GM23338 (cell line): ENCODE results near the gene IFRD1. TPM values are rescaled to one million over a fixed set of nuclear protein-coding genes. Genes with fewer than 3 reads are reported as not detected.

Source experiments
- ATAC-seq: fragments of 200-7000 bp; cut with Tn5 transposase; 3 replicates; pipeline ENCODE4 v1.9.1; 2020
- DNase-seq: peaks from one replicate; pipeline ENCODE4 v3.0.0-alpha.2; 2015; ENCODE audit warnings: low spot score
- H2AFZ ChIP-seq: fragments of 200-600 bp; sonication (generic); 2 replicates; pipeline ENCODE4 v1.8.0; 2016; ENCODE audit warnings: antibody characterized with exemption, mild to moderate bottlenecking, moderate library complexity
- H3F3A ChIP-seq: fragments of 200-600 bp; sonication (generic); replicated peaks from 2 replicates; pipeline ENCODE4 v1.8.0; 2017; ENCODE audit warnings: antibody characterized with exemption, mixed run types, low read depth
- H3K27ac ChIP-seq: fragments of 200-600 bp; sonication (generic); 2 replicates; pipeline ENCODE4 v1.6.1; 2016; ENCODE audit warnings: low read depth
- H3K27me3 ChIP-seq: fragments of 200-600 bp; sonication (generic); 2 replicates; pipeline ENCODE4 v1.8.0; 2016; ENCODE audit warnings: mild to moderate bottlenecking, mixed run types, moderate library complexity; ENCODE audit not compliant: insufficient read depth
- H3K36me3 ChIP-seq: fragments of 200-600 bp; sonication (generic); 2 replicates; pipeline ENCODE4 v1.8.0; 2016; ENCODE audit warnings: mild to moderate bottlenecking; ENCODE audit not compliant: insufficient read depth
- H3K4me1 ChIP-seq: fragments of 200-600 bp; sonication (generic); 2 replicates; pipeline ENCODE4 v1.8.0; 2016; ENCODE audit warnings: mild to moderate bottlenecking, moderate library complexity; ENCODE audit not compliant: insufficient read depth
- H3K4me2 ChIP-seq: fragments of 200-600 bp; sonication (generic); 2 replicates; pipeline ENCODE4 v1.7.1; 2017; ENCODE audit warnings: mixed run types
- H3K4me3 ChIP-seq: fragments of 200-600 bp; sonication (generic); 2 replicates; pipeline ENCODE4 v1.6.1; 2016; ENCODE audit warnings: mixed run types
- H3K79me2 ChIP-seq: fragments of 200-600 bp; sonication (generic); replicated peaks from 2 replicates; pipeline ENCODE4 v1.8.0; 2017; ENCODE audit warnings: mild to moderate bottlenecking; ENCODE audit not compliant: insufficient read depth
- H3K9me2 ChIP-seq: fragments of 200-600 bp; sonication (generic); 2 replicates; pipeline ENCODE4 v1.8.0; 2017; ENCODE audit not compliant: insufficient read depth
- H4K20me1 ChIP-seq: fragments of 200-600 bp; sonication (generic); replicated peaks from 2 replicates; pipeline ENCODE4 v1.8.0; 2017; ENCODE audit warnings: mild to moderate bottlenecking; ENCODE audit not compliant: insufficient read depth
- H3K27ac Mint-ChIP-seq: 2 replicates; pipeline ENCODE4 v1.8.0; 2020; ENCODE audit warnings: inconsistent platforms, mild to moderate bottlenecking, moderate library complexity, mixed read lengths
- H3K27me3 Mint-ChIP-seq: 3 replicates; pipeline ENCODE4 v1.8.0; 2022; ENCODE audit warnings: low read depth, mild to moderate bottlenecking, moderate library complexity, mixed read lengths, inconsistent platforms; ENCODE audit not compliant: insufficient read depth, poor library complexity
- H3K36me3 Mint-ChIP-seq: 3 replicates; pipeline ENCODE4 v1.8.0; 2021; ENCODE audit warnings: low read depth, mild to moderate bottlenecking, inconsistent platforms, moderate library complexity, mixed read lengths
- H3K4me1 Mint-ChIP-seq: 3 replicates; pipeline ENCODE4 v1.8.0; 2020; ENCODE audit warnings: mild to moderate bottlenecking, inconsistent platforms, mixed read lengths
- H3K4me3 Mint-ChIP-seq: 3 replicates; pipeline ENCODE4 v1.8.0; 2021; ENCODE audit warnings: moderate library complexity, mild to moderate bottlenecking, inconsistent platforms, mixed read lengths
- H3K9me3 Mint-ChIP-seq: 3 replicates; pipeline ENCODE4 v1.8.0; 2020; ENCODE audit warnings: moderate library complexity, mild to moderate bottlenecking, inconsistent platforms, mixed read lengths
- ETS1 ChIP-seq: IDR thresholded peaks from 2 replicates; pipeline ENCODE4 v1.6.1; 2016; ENCODE audit warnings: antibody characterized with exemption
- EZH2phosphoT487 ChIP-seq: fragments of 200-600 bp; sonication (generic); IDR thresholded peaks from one replicate; pipeline ENCODE4 v1.8.1; 2018; ENCODE audit warnings: antibody characterized with exemption; ENCODE audit not compliant: unreplicated experiment
- JUNB ChIP-seq: IDR thresholded peaks from one replicate; pipeline ENCODE4 v1.6.1; 2016; ENCODE audit warnings: antibody characterized with exemption; ENCODE audit not compliant: unreplicated experiment
- POLR2AphosphoS5 ChIP-seq: IDR thresholded peaks from 2 replicates; pipeline ENCODE4 v1.6.1; 2016; ENCODE audit warnings: antibody characterized with exemption, low read depth
- STAT1 ChIP-seq: IDR thresholded peaks from one replicate; pipeline ENCODE4 v1.6.1; 2016; ENCODE audit warnings: antibody characterized with exemption; ENCODE audit not compliant: unreplicated experiment
- ZNF331 ChIP-seq: fragments of 250-450 bp; sonication (Bioruptor Pico); IDR thresholded peaks from 2 replicates; pipeline ENCODE4 v1.5.0; 2020; ENCODE audit warnings: low read depth, mild to moderate bottlenecking, moderate library complexity
- polyA plus RNA-seq: library from polyadenylated mRNA; unstranded; fragments of >200 nt; fragmentation: Nextera tagmentation; extraction: Ambion mirVana; gene quantifications from 2 replicates; pipeline ENCODE4 v1.2.1, GENCODE V29; 2016
- total RNA-seq: library from RNA; depleted of rRNA; stranded (reverse); fragments of >200 nt; shearing (Covaris generic); gene quantifications from 2 replicates; pipeline ENCODE4 v1.2.3, GENCODE V29; 2014
- TF ChIP-seq, protein P1 (sequence below): IDR thresholded peaks from one replicate; pipeline ENCODE4 v1.6.1; 2018; ENCODE audit warnings: antibody characterized with exemption; ENCODE audit not compliant: unreplicated experiment
- TF ChIP-seq, protein P2 (sequence below): fragments of 250-450 bp; sonication (Bioruptor Pico); IDR thresholded peaks from 2 replicates; pipeline ENCODE4 v1.5.0; 2020; ENCODE audit warnings: mild to moderate bottlenecking, moderate library complexity
- TF ChIP-seq, protein P3 (sequence below), 2 experiments: fragments of 200-600 bp in 1 of 2; sonication (generic) in 1 of 2; conservative IDR thresholded peaks; 2 replicates each; pipeline versions ENCODE4 v1.5.1 to v1.6.1; 2016 to 2017; ENCODE audit warnings: antibody characterized with exemption in 2 of 2, low read depth in 2 of 2, mild to moderate bottlenecking in 2 of 2, moderate library complexity in 1 of 2

Gene IFRD1
- total and polyA plus RNA-seq, 2 experiments from 2014 or later, result 69.6 to 73.6 TPM

DNA sequence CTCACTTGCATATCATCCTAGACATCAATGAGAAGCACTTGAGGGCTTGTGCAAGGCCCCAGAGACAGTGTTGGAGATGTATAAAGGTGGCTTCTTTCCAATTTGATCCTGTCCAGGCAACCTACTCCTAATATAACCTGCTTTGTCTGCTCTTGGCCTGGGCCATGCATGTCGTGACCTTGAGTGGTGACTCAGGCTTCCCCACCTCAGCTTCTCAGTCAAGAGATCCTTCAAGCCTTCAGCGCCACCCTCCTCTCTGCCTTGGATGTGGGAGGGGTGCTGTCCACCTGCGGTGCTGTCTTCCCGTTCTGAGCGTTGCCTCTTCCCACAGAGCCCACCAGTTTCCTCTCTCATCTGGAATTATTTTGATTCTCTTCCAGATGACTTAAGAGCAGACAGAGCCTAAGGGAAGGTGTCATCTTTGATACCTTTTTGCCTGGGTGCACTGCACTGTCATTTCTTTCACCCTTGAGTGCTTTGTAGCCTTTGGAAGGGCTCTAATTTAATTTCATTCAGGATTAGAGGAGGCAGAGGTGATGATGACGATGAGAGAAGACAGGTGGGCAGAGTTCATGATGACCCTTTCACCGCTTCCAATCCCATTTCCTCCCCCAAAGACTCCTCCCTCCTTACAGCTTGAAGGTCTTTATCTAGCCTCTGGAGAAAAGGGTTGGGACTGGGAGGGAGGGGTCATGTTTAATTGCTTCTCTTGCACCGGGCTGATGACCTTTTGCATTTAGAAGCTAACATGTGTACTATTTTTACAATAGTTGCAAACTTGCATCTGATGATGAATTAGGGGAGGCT is 37.4 kb downstream of the IFRD1 start:
- Histone ChIP-seq H3K27ac (no peak overlapping the region), H3K4me1 (no peaks in the 10 kb centered on the region; the same call in 1 of the 2 replicates), H2AFZ (no peak overlapping the region), H3K9me2 (no peaks in the 10 kb centered on the region; the same call in 1 of the 2 replicates), H4K20me1 (no peaks in the 10 kb centered on the region; the same call in 1 of the 2 replicates), H3F3A (no peaks in the 10 kb centered on the region), H3K36me3 (no peaks in the 10 kb centered on the region), H3K4me2 (no peak overlapping the region), H3K79me2 (no peaks in the 10 kb centered on the region), H3K4me3 (no peak overlapping the region), H3K27me3 (no peaks in the 10 kb centered on the region)
- no peaks in the 10 kb centered on the region for H3K9me3 Mint-ChIP-seq
- no peak overlapping the region for H3K4me3 Mint-ChIP-seq
- TF ChIP-seq JUNB (no peak), ETS1 (no peak), EZH2phosphoT487 (no peak), POLR2AphosphoS5 (no peak), ZNF331 (CRISPR knock-in tag) (no peak), STAT1 (no peak)
- TF ChIP-seq, protein P1, sequence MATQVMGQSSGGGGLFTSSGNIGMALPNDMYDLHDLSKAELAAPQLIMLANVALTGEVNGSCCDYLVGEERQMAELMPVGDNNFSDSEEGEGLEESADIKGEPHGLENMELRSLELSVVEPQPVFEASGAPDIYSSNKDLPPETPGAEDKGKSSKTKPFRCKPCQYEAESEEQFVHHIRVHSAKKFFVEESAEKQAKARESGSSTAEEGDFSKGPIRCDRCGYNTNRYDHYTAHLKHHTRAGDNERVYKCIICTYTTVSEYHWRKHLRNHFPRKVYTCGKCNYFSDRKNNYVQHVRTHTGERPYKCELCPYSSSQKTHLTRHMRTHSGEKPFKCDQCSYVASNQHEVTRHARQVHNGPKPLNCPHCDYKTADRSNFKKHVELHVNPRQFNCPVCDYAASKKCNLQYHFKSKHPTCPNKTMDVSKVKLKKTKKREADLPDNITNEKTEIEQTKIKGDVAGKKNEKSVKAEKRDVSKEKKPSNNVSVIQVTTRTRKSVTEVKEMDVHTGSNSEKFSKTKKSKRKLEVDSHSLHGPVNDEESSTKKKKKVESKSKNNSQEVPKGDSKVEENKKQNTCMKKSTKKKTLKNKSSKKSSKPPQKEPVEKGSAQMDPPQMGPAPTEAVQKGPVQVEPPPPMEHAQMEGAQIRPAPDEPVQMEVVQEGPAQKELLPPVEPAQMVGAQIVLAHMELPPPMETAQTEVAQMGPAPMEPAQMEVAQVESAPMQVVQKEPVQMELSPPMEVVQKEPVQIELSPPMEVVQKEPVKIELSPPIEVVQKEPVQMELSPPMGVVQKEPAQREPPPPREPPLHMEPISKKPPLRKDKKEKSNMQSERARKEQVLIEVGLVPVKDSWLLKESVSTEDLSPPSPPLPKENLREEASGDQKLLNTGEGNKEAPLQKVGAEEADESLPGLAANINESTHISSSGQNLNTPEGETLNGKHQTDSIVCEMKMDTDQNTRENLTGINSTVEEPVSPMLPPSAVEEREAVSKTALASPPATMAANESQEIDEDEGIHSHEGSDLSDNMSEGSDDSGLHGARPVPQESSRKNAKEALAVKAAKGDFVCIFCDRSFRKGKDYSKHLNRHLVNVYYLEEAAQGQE, result no peak
- TF ChIP-seq, protein P2, sequence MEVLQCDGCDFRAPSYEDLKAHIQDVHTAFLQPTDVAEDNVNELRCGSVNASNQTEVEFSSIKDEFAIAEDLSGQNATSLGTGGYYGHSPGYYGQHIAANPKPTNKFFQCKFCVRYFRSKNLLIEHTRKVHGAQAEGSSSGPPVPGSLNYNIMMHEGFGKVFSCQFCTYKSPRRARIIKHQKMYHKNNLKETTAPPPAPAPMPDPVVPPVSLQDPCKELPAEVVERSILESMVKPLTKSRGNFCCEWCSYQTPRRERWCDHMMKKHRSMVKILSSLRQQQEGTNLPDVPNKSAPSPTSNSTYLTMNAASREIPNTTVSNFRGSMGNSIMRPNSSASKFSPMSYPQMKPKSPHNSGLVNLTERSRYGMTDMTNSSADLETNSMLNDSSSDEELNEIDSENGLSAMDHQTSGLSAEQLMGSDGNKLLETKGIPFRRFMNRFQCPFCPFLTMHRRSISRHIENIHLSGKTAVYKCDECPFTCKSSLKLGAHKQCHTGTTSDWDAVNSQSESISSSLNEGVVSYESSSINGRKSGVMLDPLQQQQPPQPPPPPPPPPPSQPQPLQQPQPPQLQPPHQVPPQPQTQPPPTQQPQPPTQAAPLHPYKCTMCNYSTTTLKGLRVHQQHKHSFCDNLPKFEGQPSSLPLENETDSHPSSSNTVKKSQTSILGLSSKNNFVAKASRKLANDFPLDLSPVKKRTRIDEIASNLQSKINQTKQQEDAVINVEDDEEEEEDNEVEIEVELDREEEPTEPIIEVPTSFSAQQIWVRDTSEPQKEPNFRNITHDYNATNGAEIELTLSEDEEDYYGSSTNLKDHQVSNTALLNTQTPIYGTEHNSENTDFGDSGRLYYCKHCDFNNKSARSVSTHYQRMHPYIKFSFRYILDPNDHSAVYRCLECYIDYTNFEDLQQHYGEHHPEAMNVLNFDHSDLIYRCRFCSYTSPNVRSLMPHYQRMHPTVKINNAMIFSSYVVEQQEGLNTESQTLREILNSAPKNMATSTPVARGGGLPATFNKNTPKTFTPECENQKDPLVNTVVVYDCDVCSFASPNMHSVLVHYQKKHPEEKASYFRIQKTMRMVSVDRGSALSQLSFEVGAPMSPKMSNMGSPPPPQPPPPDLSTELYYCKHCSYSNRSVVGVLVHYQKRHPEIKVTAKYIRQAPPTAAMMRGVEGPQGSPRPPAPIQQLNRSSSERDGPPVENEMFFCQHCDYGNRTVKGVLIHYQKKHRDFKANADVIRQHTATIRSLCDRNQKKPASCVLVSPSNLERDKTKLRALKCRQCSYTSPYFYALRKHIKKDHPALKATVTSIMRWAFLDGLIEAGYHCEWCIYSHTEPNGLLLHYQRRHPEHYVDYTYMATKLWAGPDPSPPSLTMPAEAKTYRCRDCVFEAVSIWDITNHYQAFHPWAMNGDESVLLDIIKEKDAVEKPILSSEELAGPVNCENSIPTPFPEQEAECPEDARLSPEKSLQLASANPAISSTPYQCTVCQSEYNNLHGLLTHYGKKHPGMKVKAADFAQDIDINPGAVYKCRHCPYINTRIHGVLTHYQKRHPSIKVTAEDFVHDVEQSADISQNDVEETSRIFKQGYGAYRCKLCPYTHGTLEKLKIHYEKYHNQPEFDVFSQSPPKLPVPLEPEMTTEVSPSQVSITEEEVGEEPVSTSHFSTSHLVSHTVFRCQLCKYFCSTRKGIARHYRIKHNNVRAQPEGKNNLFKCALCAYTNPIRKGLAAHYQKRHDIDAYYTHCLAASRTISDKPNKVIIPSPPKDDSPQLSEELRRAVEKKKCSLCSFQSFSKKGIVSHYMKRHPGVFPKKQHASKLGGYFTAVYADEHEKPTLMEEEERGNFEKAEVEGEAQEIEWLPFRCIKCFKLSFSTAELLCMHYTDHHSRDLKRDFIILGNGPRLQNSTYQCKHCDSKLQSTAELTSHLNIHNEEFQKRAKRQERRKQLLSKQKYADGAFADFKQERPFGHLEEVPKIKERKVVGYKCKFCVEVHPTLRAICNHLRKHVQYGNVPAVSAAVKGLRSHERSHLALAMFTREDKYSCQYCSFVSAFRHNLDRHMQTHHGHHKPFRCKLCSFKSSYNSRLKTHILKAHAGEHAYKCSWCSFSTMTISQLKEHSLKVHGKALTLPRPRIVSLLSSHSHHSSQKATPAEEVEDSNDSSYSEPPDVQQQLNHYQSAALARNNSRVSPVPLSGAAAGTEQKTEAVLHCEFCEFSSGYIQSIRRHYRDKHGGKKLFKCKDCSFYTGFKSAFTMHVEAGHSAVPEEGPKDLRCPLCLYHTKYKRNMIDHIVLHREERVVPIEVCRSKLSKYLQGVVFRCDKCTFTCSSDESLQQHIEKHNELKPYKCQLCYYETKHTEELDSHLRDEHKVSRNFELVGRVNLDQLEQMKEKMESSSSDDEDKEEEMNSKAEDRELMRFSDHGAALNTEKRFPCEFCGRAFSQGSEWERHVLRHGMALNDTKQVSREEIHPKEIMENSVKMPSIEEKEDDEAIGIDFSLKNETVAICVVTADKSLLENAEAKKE (CRISPR knock-in tag), result no peak
- TF ChIP-seq, protein P3, sequence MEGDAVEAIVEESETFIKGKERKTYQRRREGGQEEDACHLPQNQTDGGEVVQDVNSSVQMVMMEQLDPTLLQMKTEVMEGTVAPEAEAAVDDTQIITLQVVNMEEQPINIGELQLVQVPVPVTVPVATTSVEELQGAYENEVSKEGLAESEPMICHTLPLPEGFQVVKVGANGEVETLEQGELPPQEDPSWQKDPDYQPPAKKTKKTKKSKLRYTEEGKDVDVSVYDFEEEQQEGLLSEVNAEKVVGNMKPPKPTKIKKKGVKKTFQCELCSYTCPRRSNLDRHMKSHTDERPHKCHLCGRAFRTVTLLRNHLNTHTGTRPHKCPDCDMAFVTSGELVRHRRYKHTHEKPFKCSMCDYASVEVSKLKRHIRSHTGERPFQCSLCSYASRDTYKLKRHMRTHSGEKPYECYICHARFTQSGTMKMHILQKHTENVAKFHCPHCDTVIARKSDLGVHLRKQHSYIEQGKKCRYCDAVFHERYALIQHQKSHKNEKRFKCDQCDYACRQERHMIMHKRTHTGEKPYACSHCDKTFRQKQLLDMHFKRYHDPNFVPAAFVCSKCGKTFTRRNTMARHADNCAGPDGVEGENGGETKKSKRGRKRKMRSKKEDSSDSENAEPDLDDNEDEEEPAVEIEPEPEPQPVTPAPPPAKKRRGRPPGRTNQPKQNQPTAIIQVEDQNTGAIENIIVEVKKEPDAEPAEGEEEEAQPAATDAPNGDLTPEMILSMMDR (conservative IDR thresholded peaks at IDR 0.05; ENCODE audit: low read depth in 2 of 2), result no peak
- H3K4me1 Mint-ChIP-seq, result peaks cover 6% of the 10 kb centered on the region
- no peaks in the 10 kb centered on the region for H3K27me3 Mint-ChIP-seq
- no peak for DNase-seq
- H3K27ac Mint-ChIP-seq, result no peak overlapping the region
- ATAC-seq, result no peak
- H3K36me3 Mint-ChIP-seq, result no peaks in the 10 kb centered on the region
